CD14-positive monocyte (primary cell): ENCODE data around the gene TRPC5OS. TPM values are rescaled to one million over a fixed set of nuclear protein-coding genes. Genes with fewer than 3 reads are reported as not detected.
A peak's percentile ranks its signal among the peaks of the same experiment; 100 is the strongest.

ENCODE experiments used
- DNase-seq, 3 donors: peaks; one replicate each; pipeline ENCODE4 v3.0.0-alpha.2; 2011 to 2022
- H2AFZ ChIP-seq: 2 replicates; pipeline ENCODE4 v1.6.0; 2012; ENCODE audit warnings: mild to moderate bottlenecking, low read depth, low read length, inconsistent platforms; ENCODE audit not compliant: insufficient read depth, poor library complexity, severe bottlenecking
- H3K27ac ChIP-seq, 2 donors: 1 replicate in 1 of 2; 2 replicates in 1 of 2; pipeline ENCODE4 v1.5.1; 2012 to 2013; ENCODE audit warnings: low read length in 2 of 2, control low read depth in 1 of 2, inconsistent platforms in 1 of 2, low read depth in 1 of 2, mild to moderate bottlenecking in 1 of 2
- H3K27me3 ChIP-seq, 2 donors: one replicate each; pipeline versions ENCODE4 v1.6.0 to v1.6.1; 2011 to 2013; ENCODE audit warnings: low read length in 2 of 2; ENCODE audit not compliant: control insufficient read depth in 2 of 2, insufficient read depth in 2 of 2
- H3K36me3 ChIP-seq, 2 donors: replicated peaks in 1 of 2; 1 replicate in 1 of 2; 2 replicates in 1 of 2; pipeline versions ENCODE4 v1.5.1 to v1.6.1; 2012 to 2013; ENCODE audit warnings: low read length in 2 of 2, control low read depth in 1 of 2, inconsistent platforms in 1 of 2, mild to moderate bottlenecking in 1 of 2; ENCODE audit not compliant: insufficient read depth in 2 of 2, control insufficient read depth in 1 of 2
- H3K4me1 ChIP-seq, 2 donors: 1 replicate in 1 of 2; 2 replicates in 1 of 2; pipeline versions ENCODE4 v1.5.1 to v1.6.1; 2012 to 2013; ENCODE audit warnings: low read length in 2 of 2, control low read depth in 1 of 2, inconsistent platforms in 1 of 2, mild to moderate bottlenecking in 1 of 2, moderate library complexity in 1 of 2; ENCODE audit not compliant: insufficient read depth in 2 of 2, control insufficient read depth in 1 of 2
- H3K4me2 ChIP-seq: replicated peaks from 2 replicates; pipeline ENCODE3; 2012; ENCODE audit warnings: low read length, moderate library complexity, mild to moderate bottlenecking; ENCODE audit not compliant: poor library complexity, severe bottlenecking; ENCODE audit errors: extremely low read depth
- H3K4me3 ChIP-seq, 3 experiments: fragments of 200-600 bp in 1 of 3; sonication (generic) in 1 of 3; replicated peaks in 1 of 3; 1 replicate in 2 of 3; 2 replicates in 1 of 3; pipeline ENCODE4 v1.5.1; 2011 to 2013; ENCODE audit warnings: low read length in 3 of 3, mild to moderate bottlenecking in 3 of 3, control low read depth in 2 of 3, low read depth in 2 of 3, inconsistent platforms in 1 of 3, moderate library complexity in 1 of 3
- H3K79me2 ChIP-seq: 2 replicates; pipeline ENCODE4 v1.6.0; 2012; ENCODE audit warnings: mild to moderate bottlenecking, control low read depth, inconsistent platforms, low read length, moderate library complexity; ENCODE audit not compliant: insufficient read depth
- H3K9ac ChIP-seq: 2 replicates; pipeline ENCODE4 v1.6.0; 2017; ENCODE audit warnings: low read length, mild to moderate bottlenecking; ENCODE audit not compliant: insufficient read depth, poor library complexity, severe bottlenecking
- H3K9me3 ChIP-seq, 2 donors: replicated peaks in 1 of 2; 1 replicate in 1 of 2; 2 replicates in 1 of 2; pipeline versions ENCODE4 v1.5.1 to v1.6.1; 2012 to 2013; ENCODE audit warnings: low read length in 2 of 2, control low read depth in 1 of 2; ENCODE audit not compliant: control insufficient read depth in 1 of 2, insufficient read depth in 1 of 2
- H4K20me1 ChIP-seq: 2 replicates; pipeline ENCODE4 v1.6.0; 2012; ENCODE audit warnings: mild to moderate bottlenecking, low read length, control low read depth, moderate library complexity; ENCODE audit not compliant: insufficient read depth
- H3K27ac Mint-ChIP-seq, 7 donors: one replicate each; pipeline ENCODE4 v1.8.0; 2020; ENCODE audit warnings: mild to moderate bottlenecking in 7 of 7, mixed read lengths in 7 of 7, moderate library complexity in 6 of 7, inconsistent platforms in 2 of 7
- H3K27me3 Mint-ChIP-seq, 3 donors: one replicate each; pipeline ENCODE4 v1.8.0; 2021 to 2022; ENCODE audit warnings: low read depth in 3 of 3, mild to moderate bottlenecking in 3 of 3, mixed read lengths in 3 of 3, moderate library complexity in 3 of 3, inconsistent platforms in 1 of 3
- H3K36me3 Mint-ChIP-seq, 2 donors: one replicate each; pipeline ENCODE4 v1.8.0; 2020; ENCODE audit warnings: mixed read lengths in 2 of 2, inconsistent platforms in 1 of 2, mild to moderate bottlenecking in 1 of 2
- H3K4me1 Mint-ChIP-seq: one replicate; pipeline ENCODE4 v1.8.0; 2020; ENCODE audit warnings: mild to moderate bottlenecking, mixed read lengths
- H3K4me3 Mint-ChIP-seq, 2 donors: one replicate each; pipeline ENCODE4 v1.8.0; 2020; ENCODE audit warnings: mild to moderate bottlenecking in 2 of 2, mixed read lengths in 2 of 2, moderate library complexity in 1 of 2
- H3K9me3 Mint-ChIP-seq, 7 donors: one replicate each; pipeline ENCODE4 v1.8.0; 2020 to 2022; ENCODE audit warnings: mixed read lengths in 7 of 7, mild to moderate bottlenecking in 6 of 7, moderate library complexity in 6 of 7, inconsistent platforms in 2 of 7
- CTCF ChIP-seq: fragments of 200-600 bp; IDR thresholded peaks from one replicate; pipeline ENCODE4 v1.8.0; 2022; ENCODE audit warnings: antibody characterized with exemption, mild to moderate bottlenecking
- WGBS: methylation state at CpG from one replicate; pipeline ENCODE4 v1.1.5; 2013; ENCODE audit warnings: missing lambda C conversion rate; ENCODE audit not compliant: insufficient coverage; 5-methylcytosine and 5-hydroxymethylcytosine counted together
- intact Hi-C, 2 donors: fragments of 100-400 bp; cut with micrococcal nuclease; formaldehyde crosslinking; loops; one replicate each; pipeline versions ENCODE4 v1.15.0 to v1.15.1; 2023
- polyA plus RNA-seq, 3 donors: library from polyadenylated mRNA; depleted of rRNA in 1 of 3; unstranded in 2 of 3; stranded (reverse) in 1 of 3; fragments of 300-500 nt in 2 of 3; fragments of >200 nt in 1 of 3; fragmentation: Illumina TruSeq in 2 of 3; gene quantifications; 1 replicate in 2 of 3; 2 replicates in 1 of 3; pipeline ENCODE4 v1.2.3, GENCODE V29; 2012 to 2021

Gene TRPC5OS
- polyA plus RNA-seq, 3 donors = 0.08 TPM; not detected in 2

DNA sequence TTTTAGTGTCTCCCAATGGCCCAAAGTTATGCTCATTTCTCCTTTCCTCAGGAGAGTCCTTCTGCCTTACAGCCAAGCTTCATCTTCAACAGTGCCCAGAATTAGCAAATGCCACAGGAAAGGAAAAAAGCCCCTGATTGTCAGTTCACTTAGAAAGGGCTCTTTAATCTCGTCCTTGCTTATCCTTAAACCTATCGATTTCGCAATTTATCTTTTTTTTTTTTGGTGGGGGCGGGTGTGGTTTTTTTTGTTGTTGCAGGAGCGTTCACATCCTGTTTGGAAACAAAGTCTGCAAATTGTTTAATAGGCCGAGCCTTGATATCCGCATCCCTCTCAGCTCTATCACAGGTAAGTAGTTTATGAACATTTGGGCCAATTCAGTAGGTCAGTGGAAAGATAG, 20.2 kb downstream of the TRPC5OS start:
- no peak for TF ChIP-seq CTCF
- DNase-seq = no peak
- no peak overlapping the region for H2AFZ ChIP-seq
- H3K27me3 ChIP-seq = peaks cover 0 to 6% of the 10 kb centered on the region in 2 donors
- no peak overlapping the region for H3K4me2 ChIP-seq
- H3K9me3 ChIP-seq = no peaks in the 10 kb centered on the region
- Mint-ChIP-seq H3K4me3 (no peak overlapping the region), H3K27ac (no peak overlapping the region), H3K27me3 (peaks cover 0 to 6% (median 0%) of the 10 kb centered on the region in 3 donors), H3K9me3 (peaks cover 0 to 3% (median 0%) of the 10 kb centered on the region in 7 donors), H3K4me1 (no peaks in the 10 kb centered on the region), H3K36me3 (no peaks in the 10 kb centered on the region)
- WGBS = no CpG with 5 or more reads among the region's 7 CpGs
- H3K79me2 ChIP-seq = no peaks in the 10 kb centered on the region
- H3K27ac ChIP-seq = no peak overlapping the region
- intact Hi-C loops = no loop called here
- no peak overlapping the region for H3K9ac ChIP-seq
- H3K36me3 ChIP-seq = no peaks in the 10 kb centered on the region
- H4K20me1 ChIP-seq = no peaks in the 10 kb centered on the region
- no peaks in the 10 kb centered on the region for H3K4me1 ChIP-seq
- H3K4me3 ChIP-seq = no peak overlapping the region

GRCh38 chrX:111914398-111915090, 38.6 kb downstream of the TRPC5OS start:
- H3K4me2 ChIP-seq = no peak overlapping the region
- H3K27ac Mint-ChIP-seq = peak overlapping the region in 1 of 7 donors; percentile 51

More at GRCh38 chrX:111914398-111915090, 38.6 kb downstream of the TRPC5OS start:
- Histone ChIP-seq H3K9ac (no peak overlapping the region), H2AFZ (no peak overlapping the region), H4K20me1 (no peaks in the 10 kb centered on the region), H3K9me3 (no peaks in the 10 kb centered on the region), H3K27me3 (no peaks in the 10 kb centered on the region), H3K27ac (no peak overlapping the region), H3K4me3 (no peak overlapping the region), H3K36me3 (no peaks in the 10 kb centered on the region), H3K4me1 (no peaks in the 10 kb centered on the region), H3K79me2 (no peaks in the 10 kb centered on the region)
- Mint-ChIP-seq H3K9me3 (peaks cover 0 to 6% (median 4%) of the 10 kb centered on the region in 7 donors), H3K4me1 (peaks cover 7% of the 10 kb centered on the region), H3K4me3 (no peak overlapping the region), H3K27me3 (peaks cover 0 to 4% (median 2%) of the 10 kb centered on the region in 3 donors), H3K36me3 (no peaks in the 10 kb centered on the region)
- WGBS = no CpG with 5 or more reads among the region's 7 CpGs
- intact Hi-C loops = no loop called here
- no peak for DNase-seq
- TF ChIP-seq CTCF = no peak
